IPS-NIHi11 (cell line): ENCODE data around the gene AP2A1.

Experiments used
- DNase-seq: peaks from one replicate; pipeline ENCODE4 v3.0.0; 2012; ENCODE audit warnings: mixed read lengths, low spot score

Gene AP2A1

GRCh38 chr19:49793561-49793840 is 26.7 kb downstream of the AP2A1 start:
- DNase-seq = no peak

DNA sequence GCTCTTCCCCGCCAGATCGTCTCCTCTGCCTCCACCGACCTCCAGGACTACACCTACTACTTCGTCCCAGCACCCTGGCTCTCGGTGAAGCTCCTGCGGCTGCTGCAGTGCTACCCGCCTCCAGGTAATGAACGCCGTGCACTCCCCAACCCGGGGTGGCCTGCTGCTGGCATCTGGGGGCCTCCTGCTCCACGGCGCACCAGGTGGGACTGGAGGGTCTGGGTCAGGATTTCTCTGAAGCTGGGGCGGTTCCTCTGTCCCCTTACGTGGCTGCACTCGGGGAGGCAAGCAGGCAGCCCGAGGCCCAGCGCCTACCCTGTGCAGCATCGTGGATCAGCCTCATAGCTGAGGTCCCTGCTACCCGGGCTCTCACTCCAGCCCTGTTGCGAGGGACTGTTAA is 28.8 kb downstream of the AP2A1 start:
- no peak for DNase-seq

DNA sequence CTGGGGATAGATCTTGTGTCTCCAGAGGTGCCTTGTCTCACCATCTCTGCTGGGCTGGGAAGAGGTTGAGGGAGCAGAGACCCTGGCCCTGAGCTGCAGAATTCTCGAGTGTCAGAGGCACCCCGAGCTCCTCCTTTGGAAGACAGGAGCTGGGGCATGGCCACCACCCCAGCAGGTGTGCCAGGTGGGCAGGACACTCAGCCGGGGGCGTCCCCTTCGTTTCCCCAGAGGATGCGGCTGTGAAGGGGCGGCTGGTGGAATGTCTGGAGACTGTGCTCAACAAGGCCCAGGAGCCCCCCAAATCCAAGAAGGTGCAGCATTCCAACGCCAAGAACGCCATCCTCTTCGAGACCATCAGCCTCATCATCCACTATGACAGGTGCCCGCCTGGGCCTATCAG is 31.8 kb downstream of the AP2A1 start:
- no peak for DNase-seq

- no peak for DNase-seq
These were observed 32.5 kb downstream of the AP2A1 start for GRCh38 chr19:49799271-49799797.

- peak; percentile 77 for DNase-seq
These were observed 33.1 kb downstream of the AP2A1 start for GRCh38 chr19:49799798-49800376.

DNA sequence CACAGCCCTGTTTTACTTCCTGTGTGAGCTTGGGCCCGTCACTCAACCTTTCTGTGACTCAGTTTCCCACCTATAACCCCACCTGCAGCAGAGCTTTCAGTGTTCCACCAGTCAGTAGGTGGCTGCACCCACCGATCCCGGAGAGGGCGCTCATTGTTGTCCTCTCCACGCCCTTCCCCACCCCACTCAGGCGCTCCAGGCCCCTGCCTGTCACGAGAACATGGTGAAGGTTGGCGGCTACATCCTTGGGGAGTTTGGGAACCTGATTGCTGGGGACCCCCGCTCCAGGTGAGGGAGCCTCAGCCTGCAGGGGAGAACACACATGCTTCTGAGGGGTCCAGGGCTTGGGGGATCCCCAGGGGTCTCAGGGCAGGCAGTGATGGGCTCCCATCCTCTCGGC is 34.0 kb downstream of the AP2A1 start:
- DNase-seq = no peak

GRCh38 chr19:49801401-49801888 is 34.6 kb downstream of the AP2A1 start:
- DNase-seq = no peak

GRCh38 chr19:49801966-49802661 is 35.3 kb downstream of the AP2A1 start:
- DNase-seq = peak; percentile 91

DNA sequence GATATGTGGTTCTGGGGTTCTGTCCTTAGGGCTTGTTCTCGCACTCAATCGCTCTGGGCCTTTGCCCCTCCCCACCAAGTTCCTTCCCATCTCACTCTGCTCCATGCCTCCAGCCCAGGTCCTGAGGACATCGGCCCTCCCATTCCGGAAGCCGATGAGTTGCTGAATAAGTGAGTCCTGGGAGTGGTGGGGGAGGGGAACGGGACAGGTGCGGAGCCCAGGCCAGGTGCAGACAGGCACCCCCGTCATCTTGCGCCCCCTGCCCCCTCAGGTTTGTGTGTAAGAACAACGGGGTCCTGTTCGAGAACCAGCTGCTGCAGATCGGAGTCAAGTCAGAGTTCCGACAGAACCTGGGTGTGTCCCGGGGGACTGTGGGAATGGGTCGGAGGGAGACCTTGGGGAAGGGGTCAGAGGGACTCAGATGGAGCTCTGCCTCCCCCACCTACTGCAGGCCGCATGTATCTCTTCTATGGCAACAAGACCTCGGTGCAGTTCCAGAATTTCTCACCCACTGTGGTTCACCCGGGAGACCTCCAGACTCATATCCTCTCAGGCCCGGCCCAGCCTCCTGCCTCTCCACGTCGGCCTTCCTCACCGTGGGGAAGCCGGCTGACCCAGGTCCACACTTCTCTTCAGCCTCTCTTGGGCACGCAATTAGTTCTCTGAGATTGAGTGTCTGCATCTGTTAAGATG is 36.2 kb downstream of the AP2A1 start:
- DNase-seq = no peak

GRCh38 chr19:49803529-49803856 is 36.7 kb downstream of the AP2A1 start:
- no peak for DNase-seq

- DNase-seq = no peak
These were observed 39.2 kb downstream of the AP2A1 start for GRCh38 chr19:49805822-49806619.

DNA sequence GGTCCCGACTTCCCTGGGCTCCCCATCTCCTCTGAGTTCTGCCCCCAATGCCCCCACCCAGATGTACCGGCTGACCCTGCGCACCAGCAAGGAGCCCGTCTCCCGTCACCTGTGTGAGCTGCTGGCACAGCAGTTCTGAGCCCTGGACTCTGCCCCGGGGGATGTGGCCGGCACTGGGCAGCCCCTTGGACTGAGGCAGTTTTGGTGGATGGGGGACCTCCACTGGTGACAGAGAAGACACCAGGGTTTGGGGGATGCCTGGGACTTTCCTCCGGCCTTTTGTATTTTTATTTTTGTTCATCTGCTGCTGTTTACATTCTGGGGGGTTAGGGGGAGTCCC is 39.8 kb downstream of the AP2A1 start:
- no peak for DNase-seq

- DNase-seq = no peak
These were observed 40.5 kb downstream of the AP2A1 start for GRCh38 chr19:49807058-49807903.

DNA sequence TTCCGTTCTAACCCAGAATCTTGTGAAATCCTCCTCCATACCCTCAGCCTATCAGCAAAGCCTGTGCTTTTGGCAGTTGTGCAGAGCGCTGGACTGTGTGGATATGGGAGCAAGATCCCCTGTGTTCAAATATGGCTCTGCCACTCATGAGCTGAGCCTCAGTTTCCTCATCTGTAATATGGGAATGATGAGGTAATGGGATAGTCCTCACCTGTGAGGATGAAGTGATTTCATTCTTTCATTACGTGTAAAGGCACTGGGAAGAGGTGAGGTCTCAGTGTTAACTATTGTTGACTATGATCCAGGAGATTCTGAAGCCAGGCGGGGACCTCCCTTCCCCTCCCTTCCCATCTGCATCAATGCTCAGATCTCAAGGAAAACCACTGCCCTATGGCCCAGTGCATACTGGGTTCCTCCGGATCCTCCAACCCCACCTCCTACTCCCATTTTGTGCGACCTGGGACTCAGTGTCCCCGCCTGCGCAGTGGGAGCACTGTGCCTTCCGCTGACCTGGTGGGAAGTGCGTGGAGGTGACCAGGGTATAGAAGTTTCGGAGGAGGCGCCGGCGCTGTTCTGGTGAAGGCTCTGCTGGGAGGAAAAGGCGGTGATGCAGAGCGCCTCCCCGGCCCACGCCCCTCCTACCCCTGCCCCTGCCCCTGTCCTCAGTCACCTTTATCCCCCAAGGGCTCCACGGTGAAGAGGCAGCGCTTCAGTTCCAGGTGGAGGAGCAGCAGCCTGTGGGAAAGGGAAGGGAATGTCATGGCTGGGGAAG is 41.3 kb downstream of the AP2A1 start:
- no peak for DNase-seq

GRCh38 chr19:49808711-49809159 is 41.9 kb downstream of the AP2A1 start:
- DNase-seq = peak; percentile 97

GRCh38 chr19:49809160-49809940 is 42.5 kb downstream of the AP2A1 start:
- no peak for DNase-seq

GRCh38 chr19:49809941-49810389 is 43.2 kb downstream of the AP2A1 start:
- no peak for DNase-seq

DNA sequence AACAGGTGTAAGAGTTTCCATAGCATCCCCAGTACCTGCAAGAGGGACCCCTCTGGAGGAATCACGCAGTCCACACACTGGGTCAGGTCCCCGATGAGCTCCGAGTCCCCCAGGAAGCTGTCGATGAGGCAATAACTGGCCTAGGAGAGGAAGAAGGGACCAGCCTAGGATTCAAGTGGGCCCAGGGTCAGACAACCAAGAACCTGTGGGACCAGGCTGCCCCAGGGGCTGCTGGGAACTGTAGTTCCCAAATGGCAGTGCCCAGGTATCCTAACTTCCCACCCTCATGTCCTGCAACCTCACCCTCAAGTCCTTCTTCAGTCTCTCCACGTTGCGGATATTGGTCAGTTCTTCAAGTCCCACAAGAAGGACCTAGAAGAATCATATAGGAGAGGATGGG is 44.5 kb downstream of the AP2A1 start:
- DNase-seq = no peak

- DNase-seq = no peak
These were observed 45.7 kb downstream of the AP2A1 start for GRCh38 chr19:49812452-49812996.
